ENCODE results near the gene GTSF1L. TPM values are rescaled to one million over a fixed set of nuclear protein-coding genes. Genes with fewer than 3 reads are reported as not detected.

GTSF1L gene
- polyA plus RNA-seq, 2 of the 4 experiments (the other 2 are of a cell fraction), result not detected

GRCh38 chr20:43755390-43755789, 28.6 kb upstream of the GTSF1L start:
- DNase-seq (ENCODE audit: low read depth in 1 of 2, low spot score in 1 of 2), result no peak
- ChIA-PET CTCF (interaction anchor here (1.1 to 10.3 kb wide), 2 partner anchors 34 to 326 kb away, joined by 3 to 210 read pairs; no protein-coding TSS in a partner anchor), POLR2A (no interaction called here)
- 67% methylated on average over 7 of the region's 7 CpGs for WGBS (ENCODE audit: missing lambda C conversion rate)
- Histone ChIP-seq H3K27ac (no peak overlapping the region), H3K9me3 (no peaks in the 10 kb centered on the region), H3K4me1 (no peaks in the 10 kb centered on the region), H3K4me2 (no peak overlapping the region), H3K4me3 (no peak overlapping the region)
- ATAC-seq, result no peak
- no peak for FAIRE-seq
- TF ChIP-seq RAD21 (conservative IDR thresholded peaks at IDR 0.05 in 1 of 2, IDR thresholded peaks at IDR 0.05 in 1 of 2) (no peak), EP300 (IDR thresholded peaks at IDR 0.05) (no peak), MAFK (IDR thresholded peaks at IDR 0.05; ENCODE audit: partially characterized antibody) (no peak), BHLHE40 (IDR thresholded peaks at IDR 0.05; ENCODE audit: low read depth, low read length) (no peak), NR3C1 (IDR thresholded peaks at IDR 0.05) (no peak), SMC3 (IDR thresholded peaks at IDR 0.05) (no peak), RARB (CRISPR knock-in tag; IDR thresholded peaks at IDR 0.05) (no peak), NFE2L2 (conservative IDR thresholded peaks at IDR 0.05; ENCODE audit: low read length) (no peak), ATOH8 (CRISPR knock-in tag; IDR thresholded peaks at IDR 0.05; ENCODE audit: low read depth) (no peak)
- TF ChIP-seq, protein P1, sequence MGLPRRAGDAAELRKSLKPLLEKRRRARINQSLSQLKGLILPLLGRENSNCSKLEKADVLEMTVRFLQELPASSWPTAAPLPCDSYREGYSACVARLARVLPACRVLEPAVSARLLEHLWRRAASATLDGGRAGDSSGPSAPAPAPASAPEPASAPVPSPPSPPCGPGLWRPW (IDR thresholded peaks at IDR 0.05), result no peak

DNA sequence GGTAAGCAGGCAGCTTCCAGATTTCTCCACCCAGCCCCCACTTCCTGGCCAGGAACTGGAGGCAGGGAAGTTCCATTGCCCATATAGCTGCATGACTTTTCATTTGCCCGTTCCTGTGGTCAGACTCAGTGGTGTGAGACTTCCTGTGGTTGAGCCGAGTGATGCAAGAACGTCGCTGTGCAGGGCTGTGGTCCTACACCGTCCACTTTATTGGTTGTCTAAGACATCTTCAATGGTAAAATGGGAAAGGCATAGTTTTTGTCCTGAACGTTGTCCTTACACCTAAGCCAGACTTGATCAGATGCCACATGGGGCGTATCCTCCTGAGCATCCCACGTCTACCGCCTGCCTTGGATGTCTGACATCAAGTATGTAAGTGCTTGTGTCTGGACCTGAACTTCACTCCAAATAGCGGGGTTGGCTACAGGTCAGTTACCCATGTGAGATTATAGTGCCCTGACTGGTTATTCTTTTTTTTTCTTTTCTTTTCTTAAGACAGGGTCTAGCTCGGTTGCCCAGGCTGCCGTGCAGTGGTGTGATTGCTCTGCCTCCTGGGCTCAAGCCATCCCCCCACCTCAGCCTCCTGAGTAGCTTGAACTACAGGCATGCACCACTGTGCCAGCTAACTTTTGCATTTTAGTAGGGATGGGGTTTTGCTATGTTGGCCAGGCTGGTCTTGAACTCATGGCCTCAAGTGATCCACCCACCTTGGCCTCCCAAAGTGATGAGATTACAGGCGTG, 25.9 kb upstream of the GTSF1L start:
- 66% methylated on average over 13 of the region's 13 CpGs for WGBS (ENCODE audit: missing lambda C conversion rate)
- DNase-seq (ENCODE audit: low read depth in 1 of 2, low spot score in 1 of 2) (no peak), ATAC-seq (no peak), FAIRE-seq (no peak)
- ChIA-PET POLR2A (no interaction called here), CTCF (interaction anchor here (4.7 to 10.3 kb wide), 2 partner anchors 11 to 329 kb away, joined by 43 to 210 read pairs; no protein-coding TSS in a partner anchor)
- Histone ChIP-seq H3K4me1 (no peaks in the 10 kb centered on the region), H3K9me3 (no peaks in the 10 kb centered on the region), H3K4me2 (no peak overlapping the region), H3K4me3 (no peak overlapping the region), H3K27ac (no peak overlapping the region)
- TF ChIP-seq FOSB (CRISPR knock-in tag; IDR thresholded peaks at IDR 0.05), result no peak
- TF ChIP-seq SMC3 (IDR thresholded peaks at IDR 0.05), result no peak
- no peak for TF ChIP-seq USF2 (IDR thresholded peaks at IDR 0.05)
- no peak for TF ChIP-seq ATOH8 (CRISPR knock-in tag; IDR thresholded peaks at IDR 0.05; ENCODE audit: low read depth)
- TF ChIP-seq RAD21 (conservative IDR thresholded peaks at IDR 0.05 in 1 of 2, IDR thresholded peaks at IDR 0.05 in 1 of 2), result no peak
- no peak for TF ChIP-seq HOXB5 (CRISPR knock-in tag; IDR thresholded peaks at IDR 0.05)

DNA sequence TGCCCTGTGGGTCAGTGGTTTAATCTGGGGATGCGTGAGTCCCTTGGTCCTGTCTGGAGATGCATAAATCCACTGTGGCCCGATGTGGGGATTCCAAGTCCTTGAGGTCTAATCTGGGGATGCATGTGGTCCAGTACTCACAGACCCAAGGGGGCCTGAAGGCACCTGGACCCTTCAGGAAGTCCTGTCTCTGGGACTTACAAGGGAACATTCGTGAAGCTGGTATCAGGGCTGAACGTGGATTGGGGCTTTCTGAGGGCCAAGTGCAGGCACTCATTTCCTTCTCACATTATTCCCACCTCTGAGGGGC, 25.2 kb upstream of the GTSF1L start:
- no peak overlapping the region for H3K4me3 ChIP-seq
- CTCF ChIA-PET, result interaction anchor here (1.2 to 10.3 kb wide), 6 partner anchors 12 to 335 kb away, joined by 3 to 210 read pairs (median 34); no protein-coding TSS in a partner anchor
- H3K4me2 ChIP-seq, result no peak overlapping the region
- POLR2A ChIA-PET, result no interaction called here
- no peaks in the 10 kb centered on the region for H3K4me1 ChIP-seq
- FAIRE-seq (no peak), ATAC-seq (no peak), DNase-seq (ENCODE audit: low read depth in 1 of 2, low spot score in 1 of 2) (no peak)
- TF ChIP-seq HOXB5 (CRISPR knock-in tag; IDR thresholded peaks at IDR 0.05), result no peak
- TF ChIP-seq ZNF302 (CRISPR knock-in tag; IDR thresholded peaks at IDR 0.05), result no peak
- no peak for TF ChIP-seq CEBPB (IDR thresholded peaks at IDR 0.05)
- TF ChIP-seq MAX (IDR thresholded peaks at IDR 0.05), result no peak
- no peak for TF ChIP-seq KDM1A (IDR thresholded peaks at IDR 0.05; ENCODE audit: low read depth)
- TF ChIP-seq, protein P2, sequence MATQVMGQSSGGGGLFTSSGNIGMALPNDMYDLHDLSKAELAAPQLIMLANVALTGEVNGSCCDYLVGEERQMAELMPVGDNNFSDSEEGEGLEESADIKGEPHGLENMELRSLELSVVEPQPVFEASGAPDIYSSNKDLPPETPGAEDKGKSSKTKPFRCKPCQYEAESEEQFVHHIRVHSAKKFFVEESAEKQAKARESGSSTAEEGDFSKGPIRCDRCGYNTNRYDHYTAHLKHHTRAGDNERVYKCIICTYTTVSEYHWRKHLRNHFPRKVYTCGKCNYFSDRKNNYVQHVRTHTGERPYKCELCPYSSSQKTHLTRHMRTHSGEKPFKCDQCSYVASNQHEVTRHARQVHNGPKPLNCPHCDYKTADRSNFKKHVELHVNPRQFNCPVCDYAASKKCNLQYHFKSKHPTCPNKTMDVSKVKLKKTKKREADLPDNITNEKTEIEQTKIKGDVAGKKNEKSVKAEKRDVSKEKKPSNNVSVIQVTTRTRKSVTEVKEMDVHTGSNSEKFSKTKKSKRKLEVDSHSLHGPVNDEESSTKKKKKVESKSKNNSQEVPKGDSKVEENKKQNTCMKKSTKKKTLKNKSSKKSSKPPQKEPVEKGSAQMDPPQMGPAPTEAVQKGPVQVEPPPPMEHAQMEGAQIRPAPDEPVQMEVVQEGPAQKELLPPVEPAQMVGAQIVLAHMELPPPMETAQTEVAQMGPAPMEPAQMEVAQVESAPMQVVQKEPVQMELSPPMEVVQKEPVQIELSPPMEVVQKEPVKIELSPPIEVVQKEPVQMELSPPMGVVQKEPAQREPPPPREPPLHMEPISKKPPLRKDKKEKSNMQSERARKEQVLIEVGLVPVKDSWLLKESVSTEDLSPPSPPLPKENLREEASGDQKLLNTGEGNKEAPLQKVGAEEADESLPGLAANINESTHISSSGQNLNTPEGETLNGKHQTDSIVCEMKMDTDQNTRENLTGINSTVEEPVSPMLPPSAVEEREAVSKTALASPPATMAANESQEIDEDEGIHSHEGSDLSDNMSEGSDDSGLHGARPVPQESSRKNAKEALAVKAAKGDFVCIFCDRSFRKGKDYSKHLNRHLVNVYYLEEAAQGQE (IDR thresholded peaks at IDR 0.05), result no peak
- no peak for TF ChIP-seq HEYL (CRISPR knock-in tag; IDR thresholded peaks at IDR 0.05)
- TF ChIP-seq KDM5A (IDR thresholded peaks at IDR 0.05), result no peak
- TF ChIP-seq RCOR1 (IDR thresholded peaks at IDR 0.05; ENCODE audit: low read depth, low read length), result no peak
- TF ChIP-seq, protein P1 (IDR thresholded peaks at IDR 0.05), result no peak
- TF ChIP-seq NFE2L2 (conservative IDR thresholded peaks at IDR 0.05; ENCODE audit: low read length), result no peak
- no peak for TF ChIP-seq MAZ (IDR thresholded peaks at IDR 0.05; ENCODE audit: borderline replicate concordance, low read depth, low read length)
- no peak for TF ChIP-seq ZSCAN20 (CRISPR knock-in tag; IDR thresholded peaks at IDR 0.05)
- no peak for TF ChIP-seq PHF8 (IDR thresholded peaks at IDR 0.05; ENCODE audit: borderline replicate concordance, low read depth)
- no peak for TF ChIP-seq TFCP2L1 (CRISPR knock-in tag; IDR thresholded peaks at IDR 0.05)
- TF ChIP-seq NR3C1 (IDR thresholded peaks at IDR 0.05), result no peak
- no peaks in the 10 kb centered on the region for H3K9me3 ChIP-seq
- WGBS (ENCODE audit: missing lambda C conversion rate), result 31% methylated on average over 2 of the region's 4 CpGs
- H3K27ac ChIP-seq, result no peak overlapping the region

All from A549 (cell line).